Caco-2 (cell line): ENCODE data around the gene HPS5. TPM values are rescaled to one million over a fixed set of nuclear protein-coding genes. Genes with fewer than 3 reads are reported as not detected.

Experiments
- BruUV-seq: library from RNA; stranded (reverse); fragments of 400-500 nt; replicated peaks from 2 replicates; lab custom pipeline; 2021; lab: Mats Ljungman, UMichigan
- CTCF ChIA-PET: fragments of 300-600 bp; sonication (Branson Sonifier 250); formaldehyde crosslinking; loops from one replicate; lab custom pipeline; 2022; ENCODE audit warnings: antibody characterized with exemption; lab: Charles Lee
- POLR2A ChIA-PET: fragments of 300-600 bp; sonication (Branson Sonifier 250); formaldehyde crosslinking; loops from one replicate; lab custom pipeline; 2022; ENCODE audit warnings: antibody characterized with exemption; lab: Charles Lee
- DNase-seq, 2 experiments: peaks; one replicate each; pipeline versions ENCODE4 v3.0.0 to v3.0.0-alpha.2; 2020 to 2022
- H3K27me3 ChIP-seq: replicated peaks from 2 replicates; pipeline ENCODE4 v1.6.0; 2011; ENCODE audit warnings: low read length; ENCODE audit not compliant: control insufficient read depth, insufficient read depth
- H3K36me3 ChIP-seq: 2 replicates; pipeline ENCODE4 v1.5.1; 2011; ENCODE audit warnings: low read length; ENCODE audit not compliant: control insufficient read depth, insufficient read depth
- H3K4me1 ChIP-seq: fragments of 250-450 bp; sonication (Bioruptor Pico); 2 replicates; pipeline ENCODE4 v1.5.1; 2020; ENCODE audit warnings: mild to moderate bottlenecking
- H3K4me3 ChIP-seq: 2 replicates; pipeline ENCODE4 v1.5.1; 2011; ENCODE audit warnings: low read depth, mild to moderate bottlenecking, control low read depth, low read length
- H3K9me3 ChIP-seq: fragments of 250-450 bp; sonication (Bioruptor Pico); 2 replicates; pipeline ENCODE4 v1.5.1; 2020; ENCODE audit warnings: mild to moderate bottlenecking, moderate library complexity
- H3K27ac Mint-ChIP-seq: one replicate; pipeline ENCODE4 v1.8.0; 2022; ENCODE audit warnings: mixed read lengths; ENCODE audit not compliant: unreplicated experiment
- H3K27me3 Mint-ChIP-seq: one replicate; pipeline ENCODE4 v1.8.0; 2022; ENCODE audit warnings: mixed read lengths; ENCODE audit not compliant: insufficient read depth, unreplicated experiment
- H3K36me3 Mint-ChIP-seq: one replicate; pipeline ENCODE4 v1.8.0; 2022; ENCODE audit warnings: mild to moderate bottlenecking, mixed read lengths; ENCODE audit not compliant: insufficient read depth, unreplicated experiment
- H3K4me1 Mint-ChIP-seq: one replicate; pipeline ENCODE4 v1.8.0; 2022; ENCODE audit warnings: low read depth, mixed read lengths; ENCODE audit not compliant: unreplicated experiment
- H3K4me3 Mint-ChIP-seq: one replicate; pipeline ENCODE4 v1.8.0; 2022; ENCODE audit warnings: mild to moderate bottlenecking, moderate library complexity, mixed read lengths; ENCODE audit not compliant: unreplicated experiment
- H3K9me3 Mint-ChIP-seq: one replicate; pipeline ENCODE4 v1.8.0; 2022; ENCODE audit warnings: mixed read lengths; ENCODE audit not compliant: unreplicated experiment
- CTCF ChIP-seq, 2 experiments: fragments of 200-600 bp in 1 of 2; IDR thresholded peaks; 1 replicate in 1 of 2; 2 replicates in 1 of 2; pipeline versions ENCODE4 v1.5.1 to v1.8.0; 2011 to 2022; ENCODE audit warnings: antibody characterized with exemption in 1 of 2, control low read depth in 1 of 2, inconsistent platforms in 1 of 2, low read depth in 1 of 2, low read length in 1 of 2, mild to moderate bottlenecking in 1 of 2, moderate library complexity in 1 of 2; ENCODE audit not compliant: insufficient read depth in 1 of 2, severe bottlenecking in 1 of 2, unreplicated experiment in 1 of 2
- intact Hi-C: fragments of 100-400 bp; cut with micrococcal nuclease; formaldehyde crosslinking; loops from one replicate; pipeline ENCODE4 v1.10.0; 2022; ENCODE audit not compliant: unreplicated experiment
- total RNA-seq: library from RNA; stranded (reverse); gene quantifications from 2 replicates; pipeline ENCODE4 v1.2.3, GENCODE V29; 2022

HPS5 gene
- total RNA-seq, 1 experiment from 2014 or later = 17.5 TPM

- Mint-ChIP-seq H3K27me3 (peaks cover 3% of the 10 kb centered on the region), H3K9me3 (no peaks in the 10 kb centered on the region), H3K36me3 (no peaks in the 10 kb centered on the region), H3K4me3 (no peak overlapping the region), H3K4me1 (no peaks in the 10 kb centered on the region), H3K27ac (no peak overlapping the region)
- H3K4me1 ChIP-seq = no peaks in the 10 kb centered on the region
- intact Hi-C loops = loop anchor here (10.0 kb wide), 2 partner anchors 149 to 279 kb away; partner anchors contain the start of genes LDHA and TSG101
- BruUV-seq = no TSS peak
- no peak overlapping the region for H3K4me3 ChIP-seq
- no peaks in the 10 kb centered on the region for H3K9me3 ChIP-seq
- H3K27me3 ChIP-seq = no peaks in the 10 kb centered on the region
- POLR2A ChIA-PET = no interaction called here
- no peak for TF ChIP-seq CTCF (IDR thresholded peaks at IDR 0.05; ENCODE audit: insufficient read depth in 1 of 2, low read depth in 1 of 2, low read length in 1 of 2, severe bottlenecking in 1 of 2, unreplicated experiment in 1 of 2)
- CTCF ChIA-PET = no interaction called here
- DNase-seq = no peak
- H3K36me3 ChIP-seq = no peaks in the 10 kb centered on the region
Measured at GRCh38 chr11:18245396-18245795, 76.5 kb downstream of the HPS5 start.

- Histone ChIP-seq H3K27me3 (no peaks in the 10 kb centered on the region), H3K4me1 (no peaks in the 10 kb centered on the region), H3K36me3 (no peaks in the 10 kb centered on the region), H3K4me3 (no peak overlapping the region), H3K9me3 (no peaks in the 10 kb centered on the region)
- H3K36me3 Mint-ChIP-seq = no peaks in the 10 kb centered on the region
- intact Hi-C loops = loop anchor here (5.0 to 10.0 kb wide), 3 partner anchors 78 to 281 kb away; partner anchors contain the start of genes GTF2H1, HPS5, LDHA and TSG101
- peaks cover 9% of the 10 kb centered on the region for H3K27me3 Mint-ChIP-seq
- TF ChIP-seq CTCF (IDR thresholded peaks at IDR 0.05; ENCODE audit: insufficient read depth in 1 of 2, low read depth in 1 of 2, low read length in 1 of 2, severe bottlenecking in 1 of 2, unreplicated experiment in 1 of 2) = peak; percentile 85 to 89
- no peak overlapping the region for H3K4me3 Mint-ChIP-seq
- peak; percentile 67 to 81 for DNase-seq
- no peaks in the 10 kb centered on the region for H3K4me1 Mint-ChIP-seq
- ChIA-PET POLR2A (no interaction called here), CTCF (interaction anchor here (0.6 to 1.5 kb wide), 15 partner anchors 9 to 478 kb away, joined by 3 to 11 read pairs (median 4); no protein-coding TSS in a partner anchor)
- no peaks in the 10 kb centered on the region for H3K9me3 Mint-ChIP-seq
- H3K27ac Mint-ChIP-seq = no peak overlapping the region
- no TSS peak for BruUV-seq
Measured at GRCh38 chr11:18243783-18244362, 78.1 kb downstream of the HPS5 start.

- Mint-ChIP-seq H3K27me3 (peaks cover 16% of the 10 kb centered on the region), H3K9me3 (no peaks in the 10 kb centered on the region), H3K4me1 (no peaks in the 10 kb centered on the region), H3K36me3 (no peaks in the 10 kb centered on the region), H3K4me3 (no peak overlapping the region), H3K27ac (no peak overlapping the region)
- intact Hi-C loops = loop anchor here (5.0 to 10.0 kb wide), 3 partner anchors 83 to 285 kb away; partner anchors contain the start of genes GTF2H1, HPS5, LDHA and TSG101
- Histone ChIP-seq H3K4me3 (no peak overlapping the region), H3K36me3 (no peaks in the 10 kb centered on the region), H3K27me3 (no peaks in the 10 kb centered on the region), H3K9me3 (no peaks in the 10 kb centered on the region), H3K4me1 (no peaks in the 10 kb centered on the region)
- TF ChIP-seq CTCF (IDR thresholded peaks at IDR 0.05; ENCODE audit: insufficient read depth in 1 of 2, low read depth in 1 of 2, low read length in 1 of 2, severe bottlenecking in 1 of 2, unreplicated experiment in 1 of 2) = no peak
- POLR2A ChIA-PET = no interaction called here
- CTCF ChIA-PET = no interaction called here
- no TSS peak for BruUV-seq
- DNase-seq = no peak
Measured at GRCh38 chr11:18239655-18240054, 82.3 kb downstream of the HPS5 start.
